HCT116 (cell line): ENCODE data around the gene PHF13. TPM values are rescaled to one million over a fixed set of nuclear protein-coding genes. Genes with fewer than 3 reads are reported as not detected.

ENCODE experiments used
- ATAC-seq: fragments of 200-7000 bp; cut with Tn5 transposase; 2 replicates; pipeline ENCODE4 v1.9.1; 2020; ENCODE audit warnings: mild to moderate bottlenecking, moderate library complexity
- BruUV-seq: library from RNA; stranded (reverse); fragments of 400-500 nt; replicated peaks from 2 replicates; lab custom pipeline; 2021; lab: Mats Ljungman, UMichigan
- CTCF ChIA-PET: fragments of 300-600 bp; sonication (Branson Sonifier 250); formaldehyde crosslinking; loops from one replicate; lab custom pipeline; 2021; ENCODE audit warnings: antibody characterized with exemption; lab: Charles Lee
- POLR2A ChIA-PET: fragments of 300-600, 350-600 bp; sonication (Branson Sonifier 250); formaldehyde crosslinking; loops from one replicate; lab custom pipeline; 2021; ENCODE audit warnings: antibody characterized with exemption; lab: Charles Lee
- RAD21 ChIA-PET, 2 experiments: fragments of 300-600 bp; sonication (Branson Sonifier 250); formaldehyde crosslinking; loops; one replicate each; lab custom pipeline; 2023; ENCODE audit warnings: low total read pairs in 2 of 2; ENCODE audit not compliant: uncharacterized antibody in 2 of 2, unreplicated experiment in 2 of 2, low non-redundant PET in 1 of 2; lab: Charles Lee
- DNase-seq: peaks from one replicate; pipeline ENCODE4 v3.0.0-alpha.2; 2010; ENCODE audit warnings: low read depth, low spot score
- H2AFZ ChIP-seq: fragments of 200-600 bp; shearing (Covaris generic), sonication (generic); 2 replicates; pipeline ENCODE4 v1.6.1; 2017; ENCODE audit warnings: low read depth, mixed run types, mixed read lengths, antibody characterized with exemption, low read length; ENCODE audit not compliant: poor library complexity, severe bottlenecking
- H3K27ac ChIP-seq: 2 replicates; pipeline ENCODE4 v1.5.1; 2012; ENCODE audit warnings: low read depth, low read length
- H3K27me3 ChIP-seq: fragments of 200-600 bp; sonication (generic); 2 replicates; pipeline ENCODE4 v1.6.1; 2016; ENCODE audit warnings: mixed run types, low read length, mixed read lengths; ENCODE audit not compliant: insufficient read depth
- H3K36me3 ChIP-seq, 2 experiments: fragments of 200-500 bp in 1 of 2; fragments of 200-600 bp in 1 of 2; sonication (Bioruptor generic) in 1 of 2; sonication (generic) in 1 of 2; 2 replicates each; pipeline versions ENCODE4 v1.5.1 to v1.6.1; 2014 to 2016; ENCODE audit warnings: low read length in 2 of 2, inconsistent platforms in 1 of 2, mixed read lengths in 1 of 2, mixed run types in 1 of 2; ENCODE audit not compliant: insufficient read depth in 2 of 2, control insufficient read depth in 1 of 2
- H3K4me1 ChIP-seq, 2 experiments: fragments of 200-600 bp in 1 of 2; sonication (generic) in 1 of 2; 2 replicates each; pipeline versions ENCODE4 v1.5.1 to v1.6.1; 2012 to 2017; ENCODE audit warnings: low read length in 2 of 2, inconsistent platforms in 1 of 2, mild to moderate bottlenecking in 1 of 2, mixed read lengths in 1 of 2, mixed run types in 1 of 2, moderate library complexity in 1 of 2; ENCODE audit not compliant: insufficient read depth in 2 of 2, control insufficient read depth in 1 of 2
- H3K4me2 ChIP-seq: fragments of 200-600 bp; sonication (generic); 2 replicates; pipeline ENCODE4 v1.6.1; 2017; ENCODE audit warnings: mixed run types, low read length, mixed read lengths
- H3K4me3 ChIP-seq, 2 experiments: fragments of 200-600 bp in 1 of 2; sonication (generic) in 1 of 2; replicated peaks in 1 of 2; 2 replicates each; pipeline ENCODE4 v1.5.1; 2011 to 2016; ENCODE audit warnings: low read length in 2 of 2, control low read depth in 1 of 2, low read depth in 1 of 2, mild to moderate bottlenecking in 1 of 2, mixed read lengths in 1 of 2, mixed run types in 1 of 2
- H3K79me2 ChIP-seq: fragments of 200-600 bp; sonication (generic); 2 replicates; pipeline ENCODE4 v1.6.1; 2017; ENCODE audit warnings: mild to moderate bottlenecking, mixed run types, low read length, moderate library complexity, mixed read lengths; ENCODE audit not compliant: insufficient read depth
- H3K9ac ChIP-seq: fragments of 200-600 bp; sonication (generic); 2 replicates; pipeline ENCODE4 v1.6.1; 2016; ENCODE audit warnings: low read length, mixed read lengths
- H3K9me2 ChIP-seq: fragments of 200-600 bp; sonication (generic), shearing (Covaris generic); 2 replicates; pipeline ENCODE4 v1.6.1; 2017; ENCODE audit warnings: mixed run types, mild to moderate bottlenecking, moderate library complexity; ENCODE audit not compliant: insufficient read depth
- H3K9me3 ChIP-seq, 2 experiments: fragments of 200-500 bp in 1 of 2; fragments of 200-600 bp in 1 of 2; sonication (Bioruptor generic) in 1 of 2; sonication (generic) in 1 of 2; 2 replicates each; pipeline ENCODE4 v1.6.1; 2014 to 2017; ENCODE audit warnings: low read length in 2 of 2, mixed read lengths in 2 of 2, inconsistent platforms in 1 of 2, low read depth in 1 of 2, mild to moderate bottlenecking in 1 of 2, mixed run types in 1 of 2, moderate library complexity in 1 of 2; ENCODE audit not compliant: control insufficient read depth in 1 of 2, insufficient read depth in 1 of 2
- H4K20me1 ChIP-seq: fragments of 200-600 bp; sonication (generic), shearing (Covaris generic); 2 replicates; pipeline ENCODE4 v1.6.1; 2017; ENCODE audit warnings: mixed run types, mild to moderate bottlenecking, moderate library complexity; ENCODE audit not compliant: insufficient read depth
- CEBPB ChIP-seq: IDR thresholded peaks from 2 replicates; pipeline ENCODE4 v1.6.1; 2012; ENCODE audit warnings: low read depth
- EGR1 ChIP-seq: IDR thresholded peaks from 2 replicates; pipeline ENCODE4 v1.6.1; 2012; ENCODE audit warnings: low read depth
- POLR2A ChIP-seq: IDR thresholded peaks from 2 replicates; pipeline ENCODE4 v1.7.0; 2011; ENCODE audit warnings: borderline replicate concordance; ENCODE audit not compliant: insufficient read depth, insufficient read length; ENCODE audit errors: extremely low read depth
- POLR2AphosphoS5 ChIP-seq: IDR thresholded peaks from 2 replicates; pipeline ENCODE4 v1.6.1; 2011; ENCODE audit warnings: mild to moderate bottlenecking, low read depth, low read length, moderate library complexity
- SIN3A ChIP-seq: IDR thresholded peaks from 2 replicates; pipeline ENCODE4 v1.6.1; 2012; ENCODE audit warnings: low read depth
- SP1 ChIP-seq: IDR thresholded peaks from 2 replicates; pipeline ENCODE4 v1.6.1; 2012; ENCODE audit warnings: low read depth
- TCF7L2 ChIP-seq: IDR thresholded peaks from 2 replicates; pipeline ENCODE4 v1.7.0; 2011; ENCODE audit warnings: borderline replicate concordance, inconsistent platforms; ENCODE audit not compliant: insufficient read depth, insufficient read length; ENCODE audit errors: extremely low read depth
- YY1 ChIP-seq: IDR thresholded peaks from 2 replicates; pipeline ENCODE4 v1.6.1; 2011; ENCODE audit warnings: low read length, low read depth, moderate library complexity, mild to moderate bottlenecking; ENCODE audit not compliant: insufficient replicate concordance; ENCODE audit errors: extremely low read depth
- ZFX ChIP-seq: fragments of 450-650 bp; IDR thresholded peaks from 2 replicates; pipeline ENCODE4 v1.6.1; 2017
- ZNF274 ChIP-seq: fragments of 200-500 bp; sonication (Bioruptor generic); IDR thresholded peaks from 2 replicates; pipeline ENCODE4 v1.6.1; 2014; ENCODE audit warnings: mild to moderate bottlenecking, low read depth, low read length, inconsistent platforms
- intact Hi-C: fragments of 100-400 bp; cut with micrococcal nuclease; formaldehyde crosslinking; loops from 2 replicates; pipeline ENCODE4 v1.10.0; 2022
- total RNA-seq: library from RNA; stranded (reverse); gene quantifications from one replicate; pipeline ENCODE4 v1.2.1, GENCODE V29; 2021; ENCODE audit not compliant: unreplicated experiment
- TF ChIP-seq, protein P1 (sequence below), 3 experiments: fragments of 200-600 bp in 1 of 3; sonication (generic) in 1 of 3; IDR thresholded peaks in 2 of 3; conservative IDR thresholded peaks in 1 of 3; 2 replicates each; pipeline ENCODE4 v1.5.1; 2012 to 2017; ENCODE audit warnings: low read depth in 2 of 3, low read length in 2 of 3, antibody characterized with exemption in 1 of 3, borderline replicate concordance in 1 of 3, control low read depth in 1 of 3, mild to moderate bottlenecking in 1 of 3, mixed read lengths in 1 of 3, mixed run types in 1 of 3, moderate library complexity in 1 of 3; ENCODE audit not compliant: insufficient read depth in 1 of 3
- TF ChIP-seq, protein P2 (sequence below): IDR thresholded peaks from 2 replicates; pipeline ENCODE4 v1.6.1; 2012

PHF13 gene
- total RNA-seq, 1 experiment from 2014 or later = 25.8 TPM

DNA sequence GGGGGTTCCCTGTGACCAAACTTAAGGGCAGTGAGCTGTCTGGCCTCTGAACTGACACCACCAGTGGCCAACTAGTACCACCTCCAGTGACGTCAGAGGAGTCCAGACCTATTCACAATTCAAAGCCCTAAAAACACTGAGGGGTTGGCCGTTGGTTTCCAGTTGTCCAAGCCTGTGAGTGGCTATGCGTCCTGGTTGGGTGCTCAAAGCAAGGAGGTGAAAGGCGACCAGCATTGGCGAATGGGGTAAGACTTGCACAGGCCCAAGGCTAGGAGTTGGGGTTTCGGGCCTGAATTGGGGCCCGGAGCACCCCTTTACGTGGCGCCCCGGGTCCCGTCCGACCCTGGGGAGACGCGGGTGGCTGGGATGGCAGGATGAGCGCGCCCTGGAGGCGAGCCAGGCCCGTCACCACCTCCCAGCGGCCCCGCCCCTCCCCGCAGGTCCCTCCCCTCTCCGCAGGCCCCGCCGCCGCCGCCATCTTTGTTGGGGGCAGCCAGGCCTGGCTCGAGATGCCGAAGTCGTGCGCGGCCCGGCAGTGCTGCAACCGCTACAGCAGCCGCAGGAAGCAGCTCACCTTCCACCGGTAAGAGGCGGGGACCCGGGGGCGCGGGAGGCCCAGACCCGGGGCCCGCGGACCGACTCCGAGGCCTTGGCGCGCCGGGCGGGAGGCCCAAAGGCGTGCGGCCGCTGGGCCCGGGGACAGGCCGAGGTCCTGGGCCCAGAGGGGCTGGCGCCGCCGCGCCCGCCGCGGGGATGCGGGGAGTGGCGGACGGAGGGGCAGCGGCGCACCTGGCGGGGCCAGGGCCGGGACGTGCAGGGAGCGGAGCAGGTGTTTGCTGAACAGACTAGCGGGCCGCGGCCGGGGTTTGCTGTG is 11.4 kb downstream of the PHF13 start, which contains the start of gene THAP3:
Gene THAP3, plus strand, starts transcription at position 159 of the 874 bp plus-strand sequence. Its CDS starts 351 bp downstream, at position 510.
- ChIA-PET RAD21 (no interaction called here), CTCF (no interaction called here), POLR2A (interaction anchor here (1.1 to 1.4 kb wide), 2 partner anchors 9 to 22 kb away, joined by 4 to 6 read pairs; partner anchors contain the start of gene KLHL21)
- Histone ChIP-seq H3K36me3 (peaks cover 23 to 31% of the 10 kb centered on the region in 2 experiments), H3K9ac (peak within 1 kb of the TSS; percentile 85), H4K20me1 (no peaks in the 10 kb centered on the region), H3K4me1 (peaks cover 0 to 18% of the 10 kb centered on the region in 2 experiments; a peak in 2 of 4 replicates), H3K9me3 (no peaks in the 10 kb centered on the region), H3K4me2 (peak within 1 kb of the TSS; percentile 86), H3K27ac (peak within 1 kb of the TSS; percentile 85), H3K79me2 (peaks cover 64% of the 10 kb centered on the region), H3K27me3 (no peaks in the 10 kb centered on the region), H3K4me3 (peak within 1 kb of the TSS; percentile 79 to 96), H3K9me2 (no peaks in the 10 kb centered on the region), H2AFZ (no peak within 1 kb of the TSS)
- peak; percentile 57 for TF ChIP-seq SP1
- no peak for TF ChIP-seq TCF7L2
- TF ChIP-seq POLR2AphosphoS5 = peak; percentile 75
- peak; percentile 37 for TF ChIP-seq POLR2A
- TF ChIP-seq, protein P1, sequence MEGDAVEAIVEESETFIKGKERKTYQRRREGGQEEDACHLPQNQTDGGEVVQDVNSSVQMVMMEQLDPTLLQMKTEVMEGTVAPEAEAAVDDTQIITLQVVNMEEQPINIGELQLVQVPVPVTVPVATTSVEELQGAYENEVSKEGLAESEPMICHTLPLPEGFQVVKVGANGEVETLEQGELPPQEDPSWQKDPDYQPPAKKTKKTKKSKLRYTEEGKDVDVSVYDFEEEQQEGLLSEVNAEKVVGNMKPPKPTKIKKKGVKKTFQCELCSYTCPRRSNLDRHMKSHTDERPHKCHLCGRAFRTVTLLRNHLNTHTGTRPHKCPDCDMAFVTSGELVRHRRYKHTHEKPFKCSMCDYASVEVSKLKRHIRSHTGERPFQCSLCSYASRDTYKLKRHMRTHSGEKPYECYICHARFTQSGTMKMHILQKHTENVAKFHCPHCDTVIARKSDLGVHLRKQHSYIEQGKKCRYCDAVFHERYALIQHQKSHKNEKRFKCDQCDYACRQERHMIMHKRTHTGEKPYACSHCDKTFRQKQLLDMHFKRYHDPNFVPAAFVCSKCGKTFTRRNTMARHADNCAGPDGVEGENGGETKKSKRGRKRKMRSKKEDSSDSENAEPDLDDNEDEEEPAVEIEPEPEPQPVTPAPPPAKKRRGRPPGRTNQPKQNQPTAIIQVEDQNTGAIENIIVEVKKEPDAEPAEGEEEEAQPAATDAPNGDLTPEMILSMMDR (IDR thresholded peaks at IDR 0.05 in 2 of 3, conservative IDR thresholded peaks at IDR 0.05 in 1 of 3; ENCODE audit: borderline replicate concordance in 1 of 3, insufficient read depth in 1 of 3, low read depth in 2 of 3, low read length in 2 of 3) = no peak
- TF ChIP-seq SIN3A = peak; percentile 67
- no peak for TF ChIP-seq EGR1
- TF ChIP-seq YY1 = peak; percentile 98
- TF ChIP-seq, protein P2, sequence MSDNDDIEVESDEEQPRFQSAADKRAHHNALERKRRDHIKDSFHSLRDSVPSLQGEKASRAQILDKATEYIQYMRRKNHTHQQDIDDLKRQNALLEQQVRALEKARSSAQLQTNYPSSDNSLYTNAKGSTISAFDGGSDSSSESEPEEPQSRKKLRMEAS = peak; percentile 46; the same call in 1 of the 2 replicates
- TF ChIP-seq ZFX = peak; percentile 100
- no peak for TF ChIP-seq CEBPB
- TF ChIP-seq ZNF274 = no peak
- peak; percentile 87 for ATAC-seq
- BruUV-seq = no TSS peak
- DNase-seq = peak; percentile 96
- intact Hi-C loops = no loop called here
